ENCODE results near the gene VPS25.

Gene VPS25

DNA sequence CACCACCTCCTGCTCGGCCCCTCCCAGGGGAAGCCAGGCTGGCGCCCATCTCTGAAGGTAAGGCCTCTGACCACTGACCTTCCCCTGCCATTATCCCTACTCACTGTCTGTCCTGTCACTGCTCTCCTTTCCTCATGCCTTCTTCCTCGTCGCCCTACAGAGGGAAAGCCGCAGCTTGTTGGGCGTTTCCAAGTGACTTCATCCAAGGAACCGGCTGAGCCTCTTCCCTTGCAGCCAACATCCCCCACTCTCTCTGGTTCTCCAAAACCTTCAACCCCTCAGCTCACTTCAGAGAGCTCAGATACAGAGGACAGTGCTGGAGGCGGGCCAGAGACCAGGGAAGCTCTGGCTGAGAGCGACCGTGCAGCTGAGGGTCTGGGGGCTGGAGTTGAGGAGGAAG, 22.2 kb downstream of the VPS25 start:
- TF ChIP-seq ZNF274 (IDR thresholded peaks at IDR 0.05; ENCODE audit: low read depth, low read length) = no peak
- H3K4me3 ChIP-seq (ENCODE audit: low read length) = no peak overlapping the region

GRCh38 chr17:42796066-42796758, 23.0 kb downstream of the VPS25 start:
- TF ChIP-seq ZNF274 (IDR thresholded peaks at IDR 0.05; ENCODE audit: low read depth, low read length) = no peak
- no peak overlapping the region for H3K4me3 ChIP-seq (ENCODE audit: low read length)

DNA sequence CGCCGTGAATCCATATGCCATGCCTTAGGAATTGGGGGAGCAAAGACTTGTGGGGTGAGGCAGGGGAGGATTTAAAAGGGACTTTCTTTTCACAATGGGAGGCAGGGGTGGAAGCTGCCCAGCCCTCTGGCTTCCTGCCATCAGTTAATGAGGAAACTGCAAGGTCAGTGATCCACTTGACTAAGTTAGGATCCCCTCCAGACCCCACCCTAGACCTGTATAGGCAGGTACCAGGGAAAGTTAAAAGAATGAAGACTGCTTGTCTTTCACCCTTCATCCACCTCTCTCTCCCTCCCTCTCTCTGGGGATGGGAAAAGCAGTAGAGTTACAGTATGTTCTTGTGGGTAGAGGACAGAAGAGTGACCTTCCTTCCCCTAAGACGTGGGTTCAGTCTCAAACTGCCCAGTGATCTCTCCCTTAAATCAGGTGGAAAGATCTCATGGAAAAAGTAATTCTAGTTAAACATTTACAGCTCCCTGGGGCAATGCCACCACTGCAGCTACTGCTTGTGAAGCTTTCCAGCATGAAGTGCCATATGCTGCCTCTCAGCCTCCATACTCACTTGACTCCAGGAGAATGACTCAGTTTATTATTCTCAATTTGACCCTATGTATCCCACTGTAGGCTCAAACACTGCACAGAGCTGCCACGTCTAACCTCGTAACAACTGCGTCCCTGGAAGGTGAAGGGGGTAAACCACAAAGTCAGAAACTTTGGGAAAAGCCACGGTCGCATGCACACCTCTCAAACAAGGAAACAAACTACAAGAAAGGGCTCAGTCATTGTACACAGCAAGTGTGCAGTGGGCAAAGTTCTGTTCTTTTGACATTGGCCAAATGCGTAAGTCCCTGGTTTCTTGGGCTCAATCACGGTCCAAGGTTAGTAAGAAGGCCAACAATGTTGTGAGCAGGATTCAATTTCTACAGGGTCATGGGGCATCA, 24.1 kb downstream of the VPS25 start:
- peak overlapping the region; percentile 88 for H3K4me3 ChIP-seq (ENCODE audit: low read length)
- no peak for TF ChIP-seq ZNF274 (IDR thresholded peaks at IDR 0.05; ENCODE audit: low read depth, low read length)

- TF ChIP-seq ZNF274 (IDR thresholded peaks at IDR 0.05; ENCODE audit: low read depth, low read length) = no peak
- peak overlapping the region; percentile 88 for H3K4me3 ChIP-seq (ENCODE audit: low read length)
These were observed 24.7 kb downstream of the VPS25 start for GRCh38 chr17:42798011-42798382.

DNA sequence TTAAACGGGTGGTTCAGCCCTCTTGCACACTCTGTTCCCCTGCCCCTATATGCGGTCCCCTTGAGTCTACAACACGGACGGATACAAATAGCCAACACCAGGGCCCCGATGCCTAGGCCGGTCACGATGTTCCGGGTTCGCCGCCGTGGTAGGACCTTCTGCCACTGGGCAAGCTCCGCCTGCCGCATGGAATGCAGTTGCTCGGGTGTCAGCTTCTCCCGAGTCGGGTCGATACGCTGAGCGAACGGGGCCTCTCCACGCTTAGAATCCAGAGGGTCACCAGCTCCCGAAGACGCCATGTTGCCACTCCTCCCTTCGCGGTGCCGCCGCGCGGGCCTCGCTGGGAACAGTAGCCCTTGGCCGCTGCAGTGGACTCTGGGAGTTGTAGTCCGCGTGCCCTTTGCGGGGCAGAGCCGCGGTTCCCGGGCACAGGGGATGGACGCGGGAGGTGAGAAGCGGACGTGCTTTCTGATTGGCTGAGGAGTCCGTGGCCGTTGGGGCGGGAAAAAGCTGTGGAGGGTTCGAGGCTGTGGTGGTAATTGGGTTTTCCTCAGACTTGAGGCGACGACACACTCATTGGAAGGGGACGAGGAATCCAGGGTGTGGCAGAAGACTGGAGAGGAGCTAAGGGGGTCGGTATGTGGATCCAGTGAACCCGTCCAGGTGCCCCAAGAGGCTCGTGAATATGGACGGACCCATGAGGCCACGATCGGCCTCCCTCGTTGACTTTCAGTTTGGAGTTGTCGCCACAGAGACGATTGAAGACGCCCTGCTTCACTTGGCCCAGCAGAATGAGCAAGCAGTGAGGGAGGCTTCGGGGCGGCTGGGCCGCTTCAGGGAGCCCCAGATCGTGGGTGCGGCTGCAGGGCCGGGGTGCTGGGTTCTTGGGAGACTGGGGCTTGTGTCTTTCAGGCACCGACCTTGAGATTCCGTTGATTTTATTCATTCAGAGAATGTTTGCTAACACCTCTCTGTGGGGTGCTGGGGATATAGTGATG, 25.4 kb downstream of the VPS25 start, which contains the start of the genes CNTD1 and COA3:
Gene CNTD1, plus strand, starts transcription at position 479 of the 998 bp plus-strand sequence. Its CDS starts 207 bp downstream, at position 686.
Gene COA3, minus strand, starts transcription at position 322 of the 998 bp plus-strand sequence. Its CDS starts 23 bp downstream, at position 299.
- no peak for TF ChIP-seq ZNF274 (IDR thresholded peaks at IDR 0.05; ENCODE audit: low read depth, low read length)
- H3K4me3 ChIP-seq (ENCODE audit: low read length) = peak within 1 kb of the TSS; percentile 88

GRCh38 chr17:42803074-42803883, 30.0 kb downstream of the VPS25 start:
- no peak overlapping the region for H3K4me3 ChIP-seq (ENCODE audit: low read length)
- TF ChIP-seq ZNF274 (IDR thresholded peaks at IDR 0.05; ENCODE audit: low read depth, low read length) = no peak

DNA sequence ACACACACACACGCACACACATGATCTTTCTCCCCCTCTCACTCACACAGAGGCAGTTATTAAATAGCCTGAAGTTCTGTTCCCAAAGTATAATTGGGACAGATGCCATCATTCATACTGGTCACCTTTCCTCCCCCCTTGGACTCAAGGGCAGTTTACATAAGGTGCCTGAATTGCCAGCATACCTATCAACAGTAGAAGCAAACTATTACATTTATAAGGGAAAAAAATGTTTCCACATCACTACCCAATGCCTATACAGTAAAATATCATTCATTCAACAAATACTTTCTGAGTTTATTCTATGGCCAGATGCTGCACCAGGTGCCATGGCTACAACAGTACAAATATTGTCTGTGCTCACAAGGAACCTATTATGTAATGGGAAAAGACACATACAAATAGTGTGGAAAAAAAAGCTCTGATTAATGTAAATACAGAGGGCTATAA, 31.7 kb downstream of the VPS25 start:
- TF ChIP-seq ZNF274 (IDR thresholded peaks at IDR 0.05; ENCODE audit: low read depth, low read length) = no peak
- H3K4me3 ChIP-seq (ENCODE audit: low read length) = no peak overlapping the region

DNA sequence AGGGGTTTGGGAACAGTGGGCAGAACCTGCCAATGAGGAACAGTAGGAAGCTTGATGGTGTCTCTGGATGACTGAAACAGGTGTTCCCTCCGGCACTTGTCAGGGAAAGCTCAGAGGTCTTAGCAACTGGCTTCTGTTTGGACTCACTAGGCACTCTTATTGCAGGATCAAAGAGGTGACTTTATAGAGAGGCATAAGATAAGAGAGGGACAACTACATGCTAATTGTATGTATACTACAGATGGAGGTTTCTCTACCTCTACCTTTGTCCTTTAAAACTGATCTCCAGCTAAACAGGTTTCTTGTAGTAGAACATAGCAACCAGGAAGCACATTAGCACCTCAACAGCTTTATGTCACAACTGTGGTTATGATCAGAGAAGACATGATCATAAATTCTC, 33.0 kb downstream of the VPS25 start:
- no peak for TF ChIP-seq ZNF274 (IDR thresholded peaks at IDR 0.05; ENCODE audit: low read depth, low read length)
- H3K4me3 ChIP-seq (ENCODE audit: low read length) = no peak overlapping the region

DNA sequence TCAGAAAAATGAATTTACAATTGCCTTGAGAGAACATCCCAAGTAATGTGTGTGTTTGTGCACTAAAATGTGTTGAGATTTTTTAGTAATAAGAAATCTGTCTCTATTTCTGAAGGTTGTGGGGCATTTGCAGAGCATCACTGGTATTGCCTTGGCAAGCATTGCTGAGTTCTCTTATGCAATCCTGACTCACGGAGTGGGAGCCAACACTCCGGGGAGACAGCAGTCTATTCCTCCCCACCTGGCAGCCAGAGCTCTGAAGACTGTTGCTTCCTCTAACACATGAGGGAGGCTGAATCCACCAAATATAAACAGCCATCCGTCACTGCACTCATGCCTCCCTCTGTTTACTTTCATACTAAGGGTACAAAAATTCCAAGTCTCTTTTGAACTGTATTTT, 36.0 kb downstream of the VPS25 start:
- TF ChIP-seq ZNF274 (IDR thresholded peaks at IDR 0.05; ENCODE audit: low read depth, low read length) = no peak
- H3K4me3 ChIP-seq (ENCODE audit: low read length) = no peak overlapping the region

DNA sequence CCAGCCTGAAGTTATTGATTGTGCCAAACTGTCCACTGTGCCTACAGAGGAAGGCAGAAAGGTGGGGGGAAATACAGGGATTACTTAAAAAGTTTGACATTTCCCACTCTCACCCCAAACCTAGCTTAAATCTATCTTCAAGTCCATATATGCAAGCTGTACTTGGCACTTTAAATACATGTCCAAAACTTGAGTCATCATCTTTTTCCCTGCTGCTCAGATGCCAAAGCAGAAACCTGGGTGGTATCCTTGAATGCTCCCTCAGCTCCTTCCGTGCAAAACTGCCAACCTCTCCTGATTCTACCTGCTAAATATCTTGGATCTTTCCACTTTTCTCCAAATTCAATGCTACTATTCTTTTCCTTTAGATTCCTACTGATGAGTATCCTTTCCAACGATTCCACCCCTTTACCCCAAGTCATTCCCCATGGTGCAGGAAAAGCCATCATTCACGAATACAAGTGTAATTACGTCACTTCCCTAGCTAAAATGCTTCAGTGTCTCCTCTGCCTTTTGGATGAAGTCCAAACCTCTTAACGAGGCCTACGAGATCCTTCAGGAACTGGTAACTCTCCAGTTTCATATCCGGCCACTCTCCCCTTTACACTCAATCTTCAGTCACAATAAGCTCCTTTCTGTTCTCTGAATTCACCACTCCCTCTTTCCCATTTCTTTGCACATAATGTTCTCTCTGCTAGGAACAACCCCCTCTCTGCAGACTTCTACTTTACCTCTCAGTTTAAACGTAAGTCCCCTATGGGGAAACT, 41.6 kb downstream of the VPS25 start:
- TF ChIP-seq ZNF274 (IDR thresholded peaks at IDR 0.05; ENCODE audit: low read depth, low read length) = no peak
- no peak overlapping the region for H3K4me3 ChIP-seq (ENCODE audit: low read length)

- no peak for TF ChIP-seq ZNF274 (IDR thresholded peaks at IDR 0.05; ENCODE audit: low read depth, low read length)
- H3K4me3 ChIP-seq (ENCODE audit: low read length) = no peak overlapping the region
These were observed 44.6 kb downstream of the VPS25 start for GRCh38 chr17:42817866-42818265.

- no peak for TF ChIP-seq ZNF274 (IDR thresholded peaks at IDR 0.05; ENCODE audit: low read depth, low read length)
- no peak overlapping the region for H3K4me3 ChIP-seq (ENCODE audit: low read length)
These were observed 45.1 kb downstream of the VPS25 start for GRCh38 chr17:42818379-42818778.

Measured in GM08714 (cell line).